ENCODE results near the gene COL6A3. TPM values are rescaled to one million over a fixed set of nuclear protein-coding genes. Genes with fewer than 3 reads are reported as not detected.

Gene COL6A3
- total RNA-seq, 6 experiments from 2014 or later: 409 to 759 (median 458) TPM

GRCh38 chr2:237440819-237441281, 26.9 kb upstream of the COL6A3 start:
- no peak for DNase-seq
- Mint-ChIP-seq H3K36me3 (ENCODE audit: low read depth) (no peaks in the 10 kb centered on the region; the same call in 1 of the 2 replicates), H3K4me3 (peak overlapping the region; percentile 49; the same call in 1 of the 2 replicates), H3K9me3 (no peaks in the 10 kb centered on the region), H3K27me3 (ENCODE audit: insufficient read depth) (no peaks in the 10 kb centered on the region; the same call in 1 of the 2 replicates), H3K27ac (peak overlapping the region; percentile 83), H3K4me1 (ENCODE audit: low read depth) (peaks cover 60% of the 10 kb centered on the region)
- TF ChIP-seq, protein P1, sequence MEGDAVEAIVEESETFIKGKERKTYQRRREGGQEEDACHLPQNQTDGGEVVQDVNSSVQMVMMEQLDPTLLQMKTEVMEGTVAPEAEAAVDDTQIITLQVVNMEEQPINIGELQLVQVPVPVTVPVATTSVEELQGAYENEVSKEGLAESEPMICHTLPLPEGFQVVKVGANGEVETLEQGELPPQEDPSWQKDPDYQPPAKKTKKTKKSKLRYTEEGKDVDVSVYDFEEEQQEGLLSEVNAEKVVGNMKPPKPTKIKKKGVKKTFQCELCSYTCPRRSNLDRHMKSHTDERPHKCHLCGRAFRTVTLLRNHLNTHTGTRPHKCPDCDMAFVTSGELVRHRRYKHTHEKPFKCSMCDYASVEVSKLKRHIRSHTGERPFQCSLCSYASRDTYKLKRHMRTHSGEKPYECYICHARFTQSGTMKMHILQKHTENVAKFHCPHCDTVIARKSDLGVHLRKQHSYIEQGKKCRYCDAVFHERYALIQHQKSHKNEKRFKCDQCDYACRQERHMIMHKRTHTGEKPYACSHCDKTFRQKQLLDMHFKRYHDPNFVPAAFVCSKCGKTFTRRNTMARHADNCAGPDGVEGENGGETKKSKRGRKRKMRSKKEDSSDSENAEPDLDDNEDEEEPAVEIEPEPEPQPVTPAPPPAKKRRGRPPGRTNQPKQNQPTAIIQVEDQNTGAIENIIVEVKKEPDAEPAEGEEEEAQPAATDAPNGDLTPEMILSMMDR (IDR thresholded peaks at IDR 0.05): no peak

DNA sequence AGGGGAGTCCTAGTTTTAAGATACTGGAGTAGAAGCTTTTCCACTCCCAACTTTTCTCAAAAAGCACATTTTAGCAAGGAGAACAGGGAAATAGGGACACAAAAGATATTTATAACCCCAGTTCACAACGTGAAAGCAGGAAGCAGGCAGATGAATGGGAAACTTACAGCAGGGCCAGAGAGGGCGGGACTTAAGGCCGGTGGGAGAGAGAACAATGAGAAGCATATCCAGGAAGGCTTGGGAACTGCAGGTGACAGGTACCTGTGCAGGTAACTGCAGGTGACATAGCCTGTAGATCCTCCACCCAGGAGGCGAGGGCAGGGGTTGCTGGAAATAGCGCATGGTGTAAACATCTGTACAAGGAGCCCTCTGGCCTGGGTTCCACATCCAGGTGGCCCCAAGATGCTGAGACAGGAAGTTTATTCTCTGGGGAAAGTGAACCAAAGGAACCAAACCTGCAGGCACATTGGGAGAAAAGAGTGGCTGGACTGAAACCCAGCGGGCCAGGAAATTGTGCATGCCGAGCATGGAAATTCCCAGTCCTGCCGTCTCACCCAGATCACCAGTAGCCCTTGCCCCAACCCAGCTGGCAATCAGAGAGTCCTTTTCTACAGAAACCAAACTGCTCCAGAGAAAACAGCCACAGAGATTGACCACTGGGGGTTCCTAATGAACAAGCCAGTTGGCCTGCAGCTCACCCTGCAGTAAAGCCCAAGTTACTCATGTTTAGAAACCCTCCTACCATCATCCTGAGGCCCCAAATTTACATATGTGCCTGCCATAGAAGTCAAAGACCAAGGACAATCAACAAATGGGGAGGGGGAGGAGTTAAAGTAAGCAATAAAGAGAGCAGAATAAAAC, 24.3 kb upstream of the COL6A3 start:
- Mint-ChIP-seq H3K4me1 (ENCODE audit: low read depth) (peaks cover 79% of the 10 kb centered on the region), H3K9me3 (no peaks in the 10 kb centered on the region), H3K27me3 (ENCODE audit: insufficient read depth) (no peaks in the 10 kb centered on the region; the same call in 1 of the 2 replicates), H3K27ac (peak overlapping the region; percentile 76), H3K4me3 (no peak overlapping the region), H3K36me3 (ENCODE audit: low read depth) (no peaks in the 10 kb centered on the region; the same call in 1 of the 2 replicates)
- no peak for DNase-seq
- TF ChIP-seq, protein P1 (IDR thresholded peaks at IDR 0.05): peak; percentile 29; the same call in 1 of the 2 replicates

- peak overlapping the region; percentile 66 for H3K27ac Mint-ChIP-seq
- no peak for DNase-seq
- TF ChIP-seq, protein P1 (IDR thresholded peaks at IDR 0.05): no peak
Measured at GRCh38 chr2:237437566-237437965, 23.6 kb upstream of the COL6A3 start.

GRCh38 chr2:237435844-237436587, 22.1 kb upstream of the COL6A3 start:
- TF ChIP-seq, protein P1 (IDR thresholded peaks at IDR 0.05): peak; percentile 41; the same call in 1 of the 2 replicates
- no peaks in the 10 kb centered on the region for H3K9me3 Mint-ChIP-seq
- H3K4me1 Mint-ChIP-seq (ENCODE audit: low read depth): peaks cover 83% of the 10 kb centered on the region
- peak; percentile 91 for DNase-seq
- H3K27ac Mint-ChIP-seq: peak overlapping the region; percentile 100
- H3K27me3 Mint-ChIP-seq (ENCODE audit: insufficient read depth): no peaks in the 10 kb centered on the region; the same call in 1 of the 2 replicates
- H3K4me3 Mint-ChIP-seq: peak overlapping the region; percentile 44
- H3K36me3 Mint-ChIP-seq (ENCODE audit: low read depth): no peaks in the 10 kb centered on the region; the same call in 1 of the 2 replicates

More at GRCh38 chr2:237437566-237437965, 23.6 kb upstream of the COL6A3 start:
- Mint-ChIP-seq H3K27me3 (ENCODE audit: insufficient read depth) (no peaks in the 10 kb centered on the region; the same call in 1 of the 2 replicates), H3K4me1 (ENCODE audit: low read depth) (peaks cover 83% of the 10 kb centered on the region), H3K36me3 (ENCODE audit: low read depth) (no peaks in the 10 kb centered on the region; the same call in 1 of the 2 replicates), H3K4me3 (no peak overlapping the region), H3K9me3 (no peaks in the 10 kb centered on the region)

GRCh38 chr2:237434866-237435311, 20.9 kb upstream of the COL6A3 start:
- Mint-ChIP-seq H3K27me3 (ENCODE audit: insufficient read depth) (no peaks in the 10 kb centered on the region), H3K4me3 (peak overlapping the region; percentile 76), H3K27ac (peak overlapping the region; percentile 100), H3K36me3 (ENCODE audit: low read depth) (no peaks in the 10 kb centered on the region; the same call in 1 of the 2 replicates), H3K9me3 (no peaks in the 10 kb centered on the region), H3K4me1 (ENCODE audit: low read depth) (peaks cover 83% of the 10 kb centered on the region)
- DNase-seq: peak; percentile 58
- TF ChIP-seq, protein P1 (IDR thresholded peaks at IDR 0.05): no peak; the same call in 1 of the 2 replicates

All from HFFc6 (cell line).